HG03139 (cell line): ENCODE results near the gene NBPF9.
"Not testable (repeated sequence)": the region's sequence is repeated elsewhere in the genome, so short reads cannot be mapped to it uniquely, and the experiment has no call there.

Source experiments
- ATAC-seq: cut with Tn5 transposase; IDR thresholded peaks from one replicate; pipeline ENCODE4 v1.9.1; 2021; ENCODE audit not compliant: unreplicated experiment

The NBPF9 gene

DNA sequence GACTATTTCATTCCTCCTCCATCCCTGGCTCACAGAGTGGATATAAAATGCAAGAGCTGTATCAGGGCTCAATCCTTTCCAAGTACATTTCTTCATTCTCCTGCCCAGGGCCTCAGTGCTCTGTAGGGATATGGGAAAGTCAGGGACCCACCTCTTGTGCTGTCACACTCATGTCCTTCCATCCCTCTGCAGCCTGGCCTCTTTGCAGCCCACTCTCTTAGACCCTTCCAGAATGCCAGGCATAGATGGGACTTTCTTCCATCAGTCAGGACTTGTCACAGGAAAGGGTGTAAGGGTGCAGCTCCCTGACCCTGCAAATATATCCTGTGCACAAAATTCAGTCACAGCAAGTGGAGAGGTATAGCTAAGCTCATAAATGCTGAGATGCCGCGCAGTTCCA lies 86.7 kb downstream of the NBPF9 start:
- ATAC-seq, result not testable (repeated sequence)

DNA sequence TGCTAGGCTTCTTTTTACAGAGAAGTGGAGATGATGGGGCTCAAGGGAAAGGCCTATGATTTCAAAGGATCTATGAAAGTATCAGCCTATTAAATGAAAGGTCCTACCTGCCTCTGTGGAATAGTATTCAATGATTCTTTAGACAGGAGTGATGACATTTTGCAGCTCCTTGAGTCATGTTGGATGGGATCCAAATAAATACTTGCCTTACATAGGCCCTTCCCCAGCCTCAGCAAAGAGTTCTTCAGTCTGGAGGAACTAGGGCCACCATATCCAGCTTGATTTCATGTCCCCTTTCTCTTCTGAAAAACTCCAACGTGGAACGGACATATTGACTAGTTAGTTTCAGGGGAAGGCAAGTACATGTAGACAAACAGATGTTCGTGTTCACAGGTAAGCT lies 87.8 kb downstream of the NBPF9 start:
- not testable (repeated sequence) for ATAC-seq

DNA sequence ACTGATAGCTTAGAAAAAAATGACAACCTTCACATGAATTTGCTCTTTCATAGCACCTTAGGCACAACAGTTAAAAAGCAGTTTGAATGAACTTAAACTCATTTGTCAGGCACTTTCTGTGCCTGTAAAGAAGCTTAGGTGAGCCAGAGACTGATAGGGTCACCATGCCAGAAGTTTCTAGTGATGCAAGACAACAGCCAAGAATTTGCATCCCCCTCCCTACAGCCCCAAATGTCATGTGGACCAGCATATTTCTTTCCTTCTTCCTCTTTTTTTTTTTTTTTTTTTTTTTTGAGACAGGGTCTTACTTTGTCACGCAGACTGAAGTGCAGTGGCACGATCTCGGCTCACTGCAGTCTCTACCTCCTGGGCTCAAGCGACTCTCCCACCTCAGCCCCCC lies 89.8 kb downstream of the NBPF9 start:
- ATAC-seq, result not testable (repeated sequence)

DNA sequence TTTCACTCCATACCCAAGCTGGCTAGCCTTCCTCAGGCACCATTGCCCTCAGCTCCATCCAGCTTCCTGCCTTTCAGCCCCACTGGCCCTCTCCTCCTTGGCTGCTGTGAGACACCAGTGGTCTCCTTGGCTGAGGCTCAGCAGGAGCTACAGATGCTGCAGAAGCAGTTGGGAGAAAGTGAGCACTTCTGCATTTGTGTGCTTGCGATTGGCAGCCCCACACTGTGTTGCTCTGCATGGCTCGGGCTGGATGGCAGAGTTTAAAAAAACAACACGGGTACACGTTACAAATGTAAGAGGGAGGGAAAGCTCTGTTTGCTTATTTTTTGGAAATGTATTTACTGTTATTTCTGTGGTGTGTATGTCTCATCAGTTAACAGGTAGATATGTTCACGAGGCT lies 90.8 kb downstream of the NBPF9 start:
- ATAC-seq, result not testable (repeated sequence)

DNA sequence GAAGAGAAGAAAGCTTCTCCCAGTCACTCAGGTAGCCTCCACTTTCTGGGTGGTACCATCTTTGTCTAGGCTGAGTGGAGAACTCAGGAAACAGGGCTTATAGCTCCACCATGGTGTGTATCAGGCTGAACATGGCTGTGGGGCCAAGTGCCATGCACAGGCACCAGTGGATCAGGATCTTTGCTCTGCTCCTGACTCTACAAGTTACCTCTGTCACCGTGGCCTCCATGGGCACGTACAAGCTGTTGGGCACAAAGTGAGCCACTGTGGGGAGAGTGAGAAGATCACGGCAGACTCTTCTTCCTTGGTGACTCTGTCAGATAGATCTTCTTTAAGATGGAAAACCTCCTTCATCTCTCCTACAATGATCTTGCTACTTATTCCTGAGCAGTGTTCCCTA lies 93.6 kb downstream of the NBPF9 start:
- ATAC-seq, result not testable (repeated sequence)

DNA sequence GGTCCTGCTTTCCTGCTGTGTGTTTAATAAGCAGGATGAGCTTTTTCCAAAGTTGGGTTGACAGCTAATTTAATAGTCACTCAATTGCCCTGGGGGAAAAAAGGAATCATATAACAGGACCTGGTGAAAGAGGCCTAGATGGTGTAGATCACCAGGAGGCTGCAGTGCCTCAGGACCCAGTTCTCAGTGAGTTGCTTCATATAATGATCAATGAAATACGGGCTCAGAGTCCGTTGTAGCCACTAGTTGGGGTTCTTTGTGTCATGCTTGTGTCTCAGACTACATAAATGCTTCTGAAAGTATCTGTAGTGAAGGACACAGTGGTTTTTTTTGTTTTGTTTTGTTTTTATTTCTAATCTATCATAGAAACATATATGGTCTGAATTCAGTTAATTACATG lies 94.6 kb downstream of the NBPF9 start:
- ATAC-seq, result not testable (repeated sequence)

DNA sequence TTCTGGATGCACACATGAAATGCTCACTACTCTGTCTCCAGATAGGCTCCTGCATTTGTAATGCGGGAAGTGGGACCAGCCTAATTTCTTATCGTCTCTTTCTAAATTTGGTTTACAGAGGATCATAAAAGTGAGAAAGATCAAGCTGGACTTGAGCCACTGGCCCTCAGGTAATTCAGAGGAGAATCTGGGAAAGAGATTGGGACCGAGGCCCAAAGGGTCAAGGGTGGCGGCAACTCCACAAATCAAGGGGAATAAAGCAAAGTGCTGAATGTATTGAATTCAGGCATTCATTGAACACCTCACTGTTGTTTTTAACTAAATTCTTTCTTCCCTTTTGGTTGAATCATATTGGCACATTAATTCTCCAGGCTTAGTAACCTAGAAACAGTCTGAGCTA lies 95.0 kb downstream of the NBPF9 start:
- not testable (repeated sequence) for ATAC-seq
